Tibial nerve (tissue), 4 donors: Measurements from ENCODE around the gene MEPE. TPM values are rescaled to one million over a fixed set of nuclear protein-coding genes. Genes with fewer than 3 reads are reported as not detected.

Source experiments
- DNase-seq, 2 donors: peaks; one replicate each; pipeline ENCODE4 v3.0.0-alpha.2; 2019; ENCODE audit warnings: low spot score in 2 of 2
- H3K27ac ChIP-seq, 4 donors: fragments of 200-600 bp; sonication (generic) in 3 of 4; one replicate each; pipeline ENCODE4 v1.5.1; 2017 to 2019; ENCODE audit warnings: mild to moderate bottlenecking in 1 of 4
- H3K27me3 ChIP-seq, 2 donors: fragments of 200-600 bp; sonication (generic) in 1 of 2; one replicate each; pipeline versions ENCODE4 v1.5.1 to v1.6.0; 2017 to 2019
- H3K36me3 ChIP-seq, 3 donors: fragments of 200-600 bp; sonication (generic); one replicate each; pipeline ENCODE4 v1.5.1; 2018 to 2019
- H3K4me1 ChIP-seq, 4 donors: fragments of 200-600 bp; sonication (generic) in 3 of 4; one replicate each; pipeline ENCODE4 v1.5.1; 2017 to 2019
- H3K4me3 ChIP-seq, 4 donors: fragments of 200-600 bp; sonication (generic) in 3 of 4; one replicate each; pipeline ENCODE4 v1.5.1; 2017 to 2019; ENCODE audit warnings: mild to moderate bottlenecking in 1 of 4, moderate library complexity in 1 of 4
- H3K9me3 ChIP-seq, 4 donors: fragments of 200-600 bp; sonication (generic) in 3 of 4; one replicate each; pipeline ENCODE4 v1.5.1; 2017 to 2019
- EP300 ChIP-seq, 2 donors: sonication (generic); formaldehyde crosslinking; IDR thresholded peaks; one replicate each; pipeline ENCODE4 v1.6.1; 2017; ENCODE audit warnings: antibody characterized with exemption in 2 of 2, mild to moderate bottlenecking in 1 of 2
- POLR2A ChIP-seq, 2 donors: fragments of 450-650 bp; IDR thresholded peaks; one replicate each; pipeline ENCODE4 v1.6.1; 2017; ENCODE audit warnings: antibody characterized with exemption in 2 of 2, mild to moderate bottlenecking in 2 of 2, moderate library complexity in 2 of 2
- WGBS, 2 donors: methylation state at CpG; one replicate each; pipeline ENCODE4 v1.1.5; 2018; 5-methylcytosine and 5-hydroxymethylcytosine counted together
- total RNA-seq, 4 donors: library from RNA; depleted of rRNA; stranded (reverse); fragments of >200 nt; gene quantifications; one replicate each; pipeline ENCODE4 v1.1.0, GENCODE V29; 2016
- TF ChIP-seq, protein P1 (sequence below), 5 experiments: fragments of 200-600 bp in 3 of 5; fragments of 450-650 bp in 2 of 5; sonication (generic) in 3 of 5; IDR thresholded peaks; one replicate each; pipeline ENCODE4 v1.5.1; 2016 to 2019; ENCODE audit warnings: antibody characterized with exemption in 5 of 5, mild to moderate bottlenecking in 3 of 5, moderate library complexity in 2 of 5

MEPE gene
- total RNA-seq, 4 donors from 2014 or later = not detected

DNA sequence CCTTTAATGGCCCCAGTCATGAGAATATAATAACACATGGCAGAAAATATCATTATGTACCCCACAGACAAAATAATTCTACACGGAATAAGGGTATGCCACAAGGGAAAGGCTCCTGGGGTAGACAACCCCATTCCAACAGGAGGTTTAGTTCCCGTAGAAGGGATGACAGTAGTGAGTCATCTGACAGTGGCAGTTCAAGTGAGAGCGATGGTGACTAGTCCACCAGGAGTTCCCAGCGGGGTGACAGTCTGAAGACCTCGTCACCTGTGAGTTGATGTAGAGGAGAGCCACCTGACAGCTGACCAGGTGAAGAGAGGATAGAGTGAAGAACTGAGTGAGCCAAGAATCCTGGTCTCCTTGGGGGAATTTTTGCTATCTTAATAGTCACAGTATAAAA lies 13.5 kb downstream of the MEPE start:
- no peaks in the 10 kb centered on the region for H3K27me3 ChIP-seq
- H3K4me1 ChIP-seq = peaks cover 0 to 31% (median 3%) of the 10 kb centered on the region in 4 donors
- no peak for DNase-seq
- H3K9me3 ChIP-seq = no peaks in the 10 kb centered on the region
- no peak overlapping the region for H3K27ac ChIP-seq
- TF ChIP-seq EP300 (IDR thresholded peaks at IDR 0.05) (no peak), POLR2A (IDR thresholded peaks at IDR 0.05) (no peak)
- TF ChIP-seq, protein P1, sequence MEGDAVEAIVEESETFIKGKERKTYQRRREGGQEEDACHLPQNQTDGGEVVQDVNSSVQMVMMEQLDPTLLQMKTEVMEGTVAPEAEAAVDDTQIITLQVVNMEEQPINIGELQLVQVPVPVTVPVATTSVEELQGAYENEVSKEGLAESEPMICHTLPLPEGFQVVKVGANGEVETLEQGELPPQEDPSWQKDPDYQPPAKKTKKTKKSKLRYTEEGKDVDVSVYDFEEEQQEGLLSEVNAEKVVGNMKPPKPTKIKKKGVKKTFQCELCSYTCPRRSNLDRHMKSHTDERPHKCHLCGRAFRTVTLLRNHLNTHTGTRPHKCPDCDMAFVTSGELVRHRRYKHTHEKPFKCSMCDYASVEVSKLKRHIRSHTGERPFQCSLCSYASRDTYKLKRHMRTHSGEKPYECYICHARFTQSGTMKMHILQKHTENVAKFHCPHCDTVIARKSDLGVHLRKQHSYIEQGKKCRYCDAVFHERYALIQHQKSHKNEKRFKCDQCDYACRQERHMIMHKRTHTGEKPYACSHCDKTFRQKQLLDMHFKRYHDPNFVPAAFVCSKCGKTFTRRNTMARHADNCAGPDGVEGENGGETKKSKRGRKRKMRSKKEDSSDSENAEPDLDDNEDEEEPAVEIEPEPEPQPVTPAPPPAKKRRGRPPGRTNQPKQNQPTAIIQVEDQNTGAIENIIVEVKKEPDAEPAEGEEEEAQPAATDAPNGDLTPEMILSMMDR (IDR thresholded peaks at IDR 0.05) = no peak
- no peak overlapping the region for H3K4me3 ChIP-seq
- H3K36me3 ChIP-seq = no peaks in the 10 kb centered on the region
- 94 to 99% methylated on average over 5 of the region's 5 CpGs for WGBS, 2 donors

DNA sequence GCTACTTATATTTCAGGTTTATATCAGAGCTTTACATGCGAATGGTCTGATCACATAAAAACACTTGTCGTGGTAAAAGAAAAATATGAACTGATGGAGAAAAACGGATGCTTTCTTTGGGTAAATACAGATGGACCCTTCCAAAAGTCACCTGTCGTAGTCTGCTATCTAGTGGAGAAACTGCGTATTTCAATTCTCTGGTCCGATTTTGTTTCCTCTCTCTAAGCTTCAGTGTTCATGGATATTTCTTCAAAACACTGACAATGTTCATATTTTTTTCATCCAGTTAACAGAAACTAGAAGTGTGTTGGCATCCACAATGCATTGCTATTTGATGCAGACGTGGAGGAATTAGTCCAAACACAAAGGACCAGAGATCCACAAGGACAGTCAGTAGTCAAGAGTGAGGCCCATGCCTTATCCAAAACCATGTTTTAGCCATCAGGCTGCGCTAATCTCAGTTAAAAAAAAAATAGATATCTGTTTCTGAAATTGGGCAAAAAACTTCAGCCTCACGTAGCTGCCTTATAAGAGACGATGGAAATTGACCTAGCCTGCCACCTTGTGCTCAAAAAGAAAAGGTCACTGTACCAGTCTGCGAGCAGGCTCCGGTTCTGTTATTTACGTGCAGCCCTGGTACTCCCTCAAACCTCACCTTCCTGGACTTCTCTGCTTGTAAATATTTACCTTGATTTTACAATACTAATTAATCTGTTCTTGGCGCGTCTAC lies 16.0 kb downstream of the MEPE start:
- Histone ChIP-seq H3K27me3 (no peaks in the 10 kb centered on the region), H3K36me3 (no peaks in the 10 kb centered on the region), H3K4me1 (peaks cover 0 to 38% (median 3%) of the 10 kb centered on the region in 4 donors), H3K4me3 (peak overlapping the region in 2 of 4 donors; percentile 10 to 26), H3K9me3 (no peaks in the 10 kb centered on the region), H3K27ac (peak overlapping the region in 2 of 4 donors; percentile 62 to 70)
- DNase-seq = peak; percentile 25 to 69
- no peak for TF ChIP-seq POLR2A (IDR thresholded peaks at IDR 0.05)
- TF ChIP-seq EP300 (IDR thresholded peaks at IDR 0.05) = peak in 1 of 2 donors; percentile 18
- TF ChIP-seq, protein P1 (IDR thresholded peaks at IDR 0.05) = peak; percentile 44 to 74 (median 64)
- WGBS, 2 donors = 17% methylated on average over 15 of the region's 15 CpGs

DNA sequence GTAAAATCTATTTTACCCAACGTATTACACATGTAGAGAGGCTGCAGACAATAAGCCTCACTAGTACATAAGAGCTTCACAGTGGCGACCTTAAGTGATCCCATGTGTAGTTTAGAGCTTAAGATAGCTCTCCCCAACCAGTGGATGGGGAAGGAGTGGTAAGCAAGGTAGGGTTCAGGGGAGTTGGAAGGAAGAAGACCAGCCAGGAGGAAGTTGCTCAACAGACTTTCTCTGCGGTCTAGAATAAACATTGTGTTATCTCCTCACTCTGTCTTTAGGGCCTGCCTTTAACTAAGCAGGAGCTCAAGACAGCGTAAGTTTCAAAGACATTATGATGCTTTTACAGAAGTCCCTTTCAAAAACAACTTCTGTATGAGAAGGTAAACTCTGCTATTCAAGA lies 16.8 kb downstream of the MEPE start:
- H3K27ac ChIP-seq = peak overlapping the region in 1 of 4 donors; percentile 70

GRCh38 chr4:87851332-87851731 lies 18.6 kb downstream of the MEPE start:
- TF ChIP-seq EP300 (IDR thresholded peaks at IDR 0.05) (peak; percentile 42 to 68), POLR2A (IDR thresholded peaks at IDR 0.05) (no peak)
- H3K4me3 ChIP-seq = no peak overlapping the region
- no peaks in the 10 kb centered on the region for H3K9me3 ChIP-seq
- peaks cover 0 to 38% (median 3%) of the 10 kb centered on the region in 4 donors for H3K4me1 ChIP-seq
- peak in 1 of 2 donors; percentile 30 for DNase-seq
- no peaks in the 10 kb centered on the region for H3K36me3 ChIP-seq
- H3K27ac ChIP-seq = peak overlapping the region in 1 of 4 donors; percentile 70
- 67 to 78% methylated on average over 8 of the region's 8 CpGs for WGBS, 2 donors
- no peaks in the 10 kb centered on the region for H3K27me3 ChIP-seq

More for the DNA sequence above, 16.8 kb downstream of the MEPE start:
- Histone ChIP-seq H3K9me3 (no peaks in the 10 kb centered on the region), H3K4me1 (peaks cover 0 to 37% (median 3%) of the 10 kb centered on the region in 4 donors), H3K36me3 (no peaks in the 10 kb centered on the region), H3K27me3 (no peaks in the 10 kb centered on the region), H3K4me3 (no peak overlapping the region)
- WGBS, 2 donors = 48 to 54% methylated on average over 4 of the region's 4 CpGs
- DNase-seq = no peak
- TF ChIP-seq EP300 (IDR thresholded peaks at IDR 0.05) = no peak
- TF ChIP-seq, protein P1 (IDR thresholded peaks at IDR 0.05) = no peak
- TF ChIP-seq POLR2A (IDR thresholded peaks at IDR 0.05) = no peak

- WGBS, 2 donors = 69 to 81% methylated on average over 4 of the region's 4 CpGs
- TF ChIP-seq, protein P1 (IDR thresholded peaks at IDR 0.05) = no peak
- TF ChIP-seq EP300 (IDR thresholded peaks at IDR 0.05) (no peak), POLR2A (IDR thresholded peaks at IDR 0.05) (no peak)
These were observed 19.2 kb downstream of the MEPE start for GRCh38 chr4:87851953-87852352.

More at GRCh38 chr4:87851953-87852352, 19.2 kb downstream of the MEPE start:
- peak overlapping the region in 1 of 4 donors; percentile 9 for H3K27ac ChIP-seq
- no peaks in the 10 kb centered on the region for H3K36me3 ChIP-seq
- no peaks in the 10 kb centered on the region for H3K9me3 ChIP-seq
- no peak overlapping the region for H3K4me3 ChIP-seq
- no peaks in the 10 kb centered on the region for H3K27me3 ChIP-seq
- H3K4me1 ChIP-seq = peaks cover 0 to 38% (median 3%) of the 10 kb centered on the region in 4 donors
- no peak for DNase-seq
